Fibroblast of lung (primary cell): ENCODE results near the gene AGBL4. TPM values are rescaled to one million over a fixed set of nuclear protein-coding genes. Genes with fewer than 3 reads are reported as not detected.
A peak's percentile ranks its signal among the peaks of the same experiment; 100 is the strongest.

ENCODE experiments used
- DNase-seq, 2 donors: peaks; one replicate each; pipeline versions ENCODE4 v3.0.0 to v3.0.0-alpha.2; 2010; ENCODE audit warnings: low read depth in 2 of 2
- H2AFZ ChIP-seq: 2 replicates; pipeline ENCODE4 v1.5.1; 2012; ENCODE audit warnings: low read length, control low read depth, inconsistent platforms
- H3K27ac ChIP-seq: 2 replicates; pipeline ENCODE4 v1.5.1; 2011; ENCODE audit warnings: low read length, control low read depth; ENCODE audit not compliant: insufficient read depth
- H3K27me3 ChIP-seq: 2 replicates; pipeline ENCODE4 v1.5.1; 2011; ENCODE audit warnings: mild to moderate bottlenecking, low read length; ENCODE audit not compliant: control insufficient read depth, insufficient read depth
- H3K36me3 ChIP-seq: 2 replicates; pipeline ENCODE4 v1.5.1; 2011; ENCODE audit warnings: low read length; ENCODE audit not compliant: control insufficient read depth, insufficient read depth
- H3K4me1 ChIP-seq: 2 replicates; pipeline ENCODE4 v1.5.1; 2011; ENCODE audit warnings: low read length; ENCODE audit not compliant: control insufficient read depth, insufficient read depth; ENCODE audit errors: extremely low read depth
- H3K4me2 ChIP-seq: 2 replicates; pipeline ENCODE4 v1.5.1; 2011; ENCODE audit warnings: low read length, control low read depth; ENCODE audit not compliant: insufficient read depth; ENCODE audit errors: extremely low read depth
- H3K4me3 ChIP-seq, 4 experiments: fragments of 200-600 bp in 1 of 4; sonication (generic) in 1 of 4; replicated peaks in 1 of 4; 2 replicates each; pipeline ENCODE4 v1.5.1; 2011 to 2016; ENCODE audit warnings: low read length in 4 of 4, low read depth in 3 of 4, mild to moderate bottlenecking in 3 of 4, control low read depth in 2 of 4, inconsistent platforms in 1 of 4, mixed read lengths in 1 of 4; ENCODE audit not compliant: insufficient read depth in 1 of 4; ENCODE audit errors: control extremely low read depth in 1 of 4
- H3K79me2 ChIP-seq: 2 replicates; pipeline ENCODE4 v1.5.1; 2012; ENCODE audit warnings: mild to moderate bottlenecking, low read length, inconsistent platforms; ENCODE audit not compliant: control insufficient read depth, insufficient read depth
- H3K9ac ChIP-seq: 2 replicates; pipeline ENCODE4 v1.5.1; 2011; ENCODE audit warnings: mild to moderate bottlenecking, low read length, control low read depth; ENCODE audit not compliant: insufficient read depth
- H3K9me3 ChIP-seq: 2 replicates; pipeline ENCODE4 v1.5.1; 2012; ENCODE audit warnings: low read depth, low read length; ENCODE audit not compliant: control insufficient read depth, insufficient read depth
- H4K20me1 ChIP-seq: 2 replicates; pipeline ENCODE4 v1.5.1; 2011; ENCODE audit warnings: low read length; ENCODE audit not compliant: control insufficient read depth, insufficient read depth; ENCODE audit errors: extremely low read depth
- EZH2 ChIP-seq: IDR thresholded peaks from 2 replicates; pipeline ENCODE4 v1.5.1; 2012; ENCODE audit warnings: low read length, control low read depth, mild to moderate bottlenecking; ENCODE audit errors: missing control alignments
- polyA plus RNA-seq, 2 donors: library from polyadenylated mRNA; depleted of rRNA in 1 of 2; stranded (reverse) in 1 of 2; unstranded in 1 of 2; fragments of >200 nt; gene quantifications; 2 replicates each; pipeline ENCODE4 v1.2.1, GENCODE V29; 2011 to 2012; ENCODE audit warnings: missing spikeins in 1 of 2
- total RNA-seq: library from RNA; depleted of rRNA; stranded (reverse); fragments of >200 nt; gene quantifications from 2 replicates; pipeline ENCODE4 v1.2.1, GENCODE V29; 2014
- TF ChIP-seq, protein P1 (sequence below), 2 donors: IDR thresholded peaks in 1 of 2; conservative IDR thresholded peaks in 1 of 2; 1 replicate in 1 of 2; 2 replicates in 1 of 2; pipeline ENCODE4 v1.5.1; 2011 to 2012; ENCODE audit warnings: low read length in 2 of 2, control low read depth in 1 of 2, inconsistent platforms in 1 of 2, low read depth in 1 of 2, mild to moderate bottlenecking in 1 of 2

Gene AGBL4
- total and polyA plus RNA-seq, 2 donors (not counting 1 experiment from before 2014, with no cell fraction given), result not detected

DNA sequence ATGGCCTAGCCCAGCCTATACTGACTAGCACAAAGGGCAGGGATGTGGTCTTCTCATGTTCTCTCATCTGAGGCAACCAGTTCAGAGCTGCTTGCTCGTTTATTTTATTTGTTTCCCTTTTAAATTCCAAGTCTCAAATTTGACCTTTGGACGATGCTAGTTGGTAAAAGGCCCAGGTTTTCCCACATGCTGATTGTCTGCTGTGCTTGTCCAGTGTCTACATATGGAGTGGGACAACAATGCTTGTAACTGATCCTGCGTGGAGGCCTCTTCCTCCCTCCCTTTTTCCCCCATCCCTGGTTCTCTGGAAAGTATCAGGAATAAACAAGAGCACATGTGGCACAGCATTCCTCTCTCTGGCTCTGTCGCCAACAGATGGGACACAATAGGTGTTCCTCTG is 1213.0 kb downstream of the AGBL4 start:
- no peaks in the 10 kb centered on the region for H3K4me1 ChIP-seq
- no peaks in the 10 kb centered on the region for H3K36me3 ChIP-seq
- no peaks in the 10 kb centered on the region for H3K9me3 ChIP-seq
- H4K20me1 ChIP-seq, result no peaks in the 10 kb centered on the region
- H3K4me2 ChIP-seq, result no peak overlapping the region
- H3K9ac ChIP-seq, result no peak overlapping the region
- no peak overlapping the region for H3K27ac ChIP-seq
- DNase-seq, result peak in 1 of 2 donors; percentile 32
- no peaks in the 10 kb centered on the region for H3K79me2 ChIP-seq
- no peak overlapping the region for H3K4me3 ChIP-seq
- H2AFZ ChIP-seq, result no peak overlapping the region
- H3K27me3 ChIP-seq, result no peaks in the 10 kb centered on the region
- TF ChIP-seq, protein P1, sequence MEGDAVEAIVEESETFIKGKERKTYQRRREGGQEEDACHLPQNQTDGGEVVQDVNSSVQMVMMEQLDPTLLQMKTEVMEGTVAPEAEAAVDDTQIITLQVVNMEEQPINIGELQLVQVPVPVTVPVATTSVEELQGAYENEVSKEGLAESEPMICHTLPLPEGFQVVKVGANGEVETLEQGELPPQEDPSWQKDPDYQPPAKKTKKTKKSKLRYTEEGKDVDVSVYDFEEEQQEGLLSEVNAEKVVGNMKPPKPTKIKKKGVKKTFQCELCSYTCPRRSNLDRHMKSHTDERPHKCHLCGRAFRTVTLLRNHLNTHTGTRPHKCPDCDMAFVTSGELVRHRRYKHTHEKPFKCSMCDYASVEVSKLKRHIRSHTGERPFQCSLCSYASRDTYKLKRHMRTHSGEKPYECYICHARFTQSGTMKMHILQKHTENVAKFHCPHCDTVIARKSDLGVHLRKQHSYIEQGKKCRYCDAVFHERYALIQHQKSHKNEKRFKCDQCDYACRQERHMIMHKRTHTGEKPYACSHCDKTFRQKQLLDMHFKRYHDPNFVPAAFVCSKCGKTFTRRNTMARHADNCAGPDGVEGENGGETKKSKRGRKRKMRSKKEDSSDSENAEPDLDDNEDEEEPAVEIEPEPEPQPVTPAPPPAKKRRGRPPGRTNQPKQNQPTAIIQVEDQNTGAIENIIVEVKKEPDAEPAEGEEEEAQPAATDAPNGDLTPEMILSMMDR (conservative IDR thresholded peaks at IDR 0.05 in 1 of 2, IDR thresholded peaks at IDR 0.05 in 1 of 2; ENCODE audit: low read depth in 1 of 2, low read length in 2 of 2), result no peak
- TF ChIP-seq EZH2, result no peak

DNA sequence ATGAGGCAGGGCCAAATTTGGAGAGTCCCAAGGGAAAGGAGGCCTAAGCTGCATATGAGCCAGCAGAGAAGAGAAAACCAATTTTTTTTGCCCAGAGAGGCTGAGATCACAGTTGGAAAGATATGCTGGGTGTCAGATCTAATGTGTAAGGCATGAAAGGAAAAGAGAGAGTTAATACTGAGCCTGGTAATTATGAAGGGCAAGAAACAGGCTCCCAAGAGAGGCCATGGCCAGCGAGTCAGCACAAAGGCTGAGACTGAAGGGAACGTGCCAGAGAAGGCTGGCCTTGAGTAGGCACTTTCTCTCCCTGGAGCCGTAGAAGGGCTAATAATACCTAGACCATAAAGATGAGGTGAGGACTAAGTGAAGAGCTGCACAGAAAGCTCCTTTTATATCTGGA is 1215.3 kb downstream of the AGBL4 start:
- no peaks in the 10 kb centered on the region for H4K20me1 ChIP-seq
- H3K36me3 ChIP-seq, result no peaks in the 10 kb centered on the region
- H3K4me2 ChIP-seq, result no peak overlapping the region
- no peaks in the 10 kb centered on the region for H3K79me2 ChIP-seq
- no peak overlapping the region for H2AFZ ChIP-seq
- H3K4me1 ChIP-seq, result no peaks in the 10 kb centered on the region
- no peak for DNase-seq
- TF ChIP-seq, protein P1 (conservative IDR thresholded peaks at IDR 0.05 in 1 of 2, IDR thresholded peaks at IDR 0.05 in 1 of 2; ENCODE audit: low read depth in 1 of 2, low read length in 2 of 2), result no peak
- no peak for TF ChIP-seq EZH2
- H3K9ac ChIP-seq, result no peak overlapping the region
- no peaks in the 10 kb centered on the region for H3K9me3 ChIP-seq
- no peaks in the 10 kb centered on the region for H3K27me3 ChIP-seq
- H3K27ac ChIP-seq, result no peak overlapping the region
- H3K4me3 ChIP-seq, result no peak overlapping the region

DNA sequence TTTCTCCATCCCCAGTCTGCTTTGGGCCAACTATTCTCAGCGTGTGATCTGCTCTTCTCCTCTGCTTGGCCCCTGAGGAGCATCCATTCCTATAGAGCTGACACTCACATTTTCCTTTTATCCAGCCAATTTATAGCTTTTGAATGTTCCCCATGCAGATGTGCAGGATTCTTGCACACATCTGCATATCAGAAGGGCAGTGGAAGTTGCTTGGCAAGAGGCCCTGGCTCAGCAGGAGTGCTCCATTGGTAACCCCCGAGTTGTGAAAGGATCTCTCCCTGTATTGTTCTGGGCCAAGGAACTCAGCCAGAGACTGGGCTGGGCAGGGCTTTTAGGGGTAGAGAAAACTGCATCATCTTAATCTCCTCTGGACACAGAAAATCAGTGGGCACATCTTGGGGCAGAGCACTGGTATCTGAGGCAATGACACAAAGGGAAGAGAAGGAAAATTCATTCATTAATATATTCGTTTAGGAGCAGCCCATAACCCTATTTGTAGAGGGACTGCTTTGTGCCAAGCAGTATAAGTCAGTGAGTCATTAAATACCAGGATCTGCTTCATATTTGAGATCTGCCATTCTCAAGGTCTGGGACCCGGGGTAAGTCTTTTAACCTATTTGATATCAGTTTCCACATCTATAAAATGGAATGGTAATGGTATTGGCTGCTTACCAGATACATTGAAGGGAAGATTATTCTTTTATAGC is 1216.0 kb downstream of the AGBL4 start:
- no peak overlapping the region for H3K27ac ChIP-seq
- H3K79me2 ChIP-seq, result no peaks in the 10 kb centered on the region
- H2AFZ ChIP-seq, result no peak overlapping the region
- H3K36me3 ChIP-seq, result no peaks in the 10 kb centered on the region
- H4K20me1 ChIP-seq, result no peaks in the 10 kb centered on the region
- DNase-seq, result no peak
- no peaks in the 10 kb centered on the region for H3K9me3 ChIP-seq
- TF ChIP-seq, protein P1 (conservative IDR thresholded peaks at IDR 0.05 in 1 of 2, IDR thresholded peaks at IDR 0.05 in 1 of 2; ENCODE audit: low read depth in 1 of 2, low read length in 2 of 2), result no peak
- no peak for TF ChIP-seq EZH2
- H3K27me3 ChIP-seq, result no peaks in the 10 kb centered on the region
- no peak overlapping the region for H3K4me3 ChIP-seq
- H3K4me2 ChIP-seq, result no peak overlapping the region
- no peak overlapping the region for H3K9ac ChIP-seq
- H3K4me1 ChIP-seq, result no peaks in the 10 kb centered on the region
